NCI-H510A (cell line): ENCODE measurements around the gene OR4K14.
"Not testable (repeated sequence)": the region's sequence is repeated elsewhere in the genome, so short reads cannot be mapped to it uniquely, and the experiment has no call there.

ENCODE experiments used
- DNase-seq: peaks from one replicate; lab custom pipeline; 2025; lab: John Stamatoyannopoulos, UW

The OR4K14 gene

DNA sequence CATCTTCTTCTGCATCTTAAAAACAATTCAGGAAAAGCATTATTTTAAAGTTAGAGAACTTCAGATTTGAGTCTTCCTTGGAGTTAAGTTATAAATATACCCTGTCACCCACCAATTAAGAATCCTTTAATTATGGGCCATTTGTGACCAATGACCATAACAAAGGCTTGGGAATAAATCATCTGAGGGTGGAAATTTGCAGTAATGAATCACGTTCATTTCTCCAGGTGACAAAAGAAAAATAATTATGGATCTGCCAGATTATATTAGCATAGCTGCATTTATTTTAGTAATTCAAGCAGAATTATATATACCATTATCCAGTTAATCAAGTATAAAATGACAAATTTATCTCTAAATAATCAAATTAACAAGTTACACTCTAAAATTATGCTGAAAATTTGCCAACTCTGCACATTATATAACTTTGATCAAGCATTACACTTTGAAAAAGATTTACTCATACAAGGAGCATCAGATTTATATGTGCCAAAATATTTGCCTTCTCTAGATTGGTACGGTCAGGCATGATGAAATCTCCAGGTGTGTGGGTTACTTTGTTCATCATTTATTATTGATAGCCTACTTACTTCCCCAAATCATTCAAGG is at the start of gene OR4K14:
TSS of gene OR4K14 (minus strand) at position 51 of the 609 bp plus-strand sequence. CDS start 4,114 bp downstream, outside the sequence.
- DNase-seq = no peak

- no peak for DNase-seq
Measured at GRCh38 chr14:20059745-20060144, 40.6 kb upstream of the OR4K14 start, which contains the start of gene OR4L1. Gene OR4L1, plus strand, starts transcription at chr14:20060045. Its CDS starts 0 bp downstream, at chr14:20060045.

GRCh38 chr14:20048202-20048601 is 29.1 kb upstream of the OR4K14 start:
- no peak for DNase-seq

DNA sequence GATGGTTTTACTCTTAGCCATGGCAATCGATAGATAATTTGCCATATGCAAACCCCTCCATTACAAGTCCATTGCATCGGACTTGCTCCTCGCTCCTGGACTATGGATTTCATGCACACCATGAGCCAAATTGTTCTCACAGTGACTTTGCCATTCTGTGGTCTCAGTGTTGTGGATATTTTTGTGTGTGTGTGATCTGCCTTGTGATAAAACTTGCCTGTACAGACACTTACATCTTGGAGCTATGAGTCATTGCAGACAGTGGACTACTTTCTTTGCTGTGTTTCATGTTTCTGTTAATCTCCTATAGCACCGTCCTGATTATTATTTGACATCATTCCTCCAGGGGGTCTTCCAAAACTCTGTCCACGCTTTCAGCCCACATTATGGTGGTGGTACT is 25.1 kb upstream of the OR4K14 start:
- DNase-seq = no peak

- no peak for DNase-seq
Measured at GRCh38 chr14:20035938-20036337, 16.8 kb upstream of the OR4K14 start, which contains the start of gene OR4K13. Gene OR4K13, minus strand, starts transcription at chr14:20036038. Its CDS starts 1,280 bp downstream, at chr14:20034758.

- DNase-seq = no peak
Measured at GRCh38 chr14:20035449-20035848, 16.3 kb upstream of the OR4K14 start.

DNA sequence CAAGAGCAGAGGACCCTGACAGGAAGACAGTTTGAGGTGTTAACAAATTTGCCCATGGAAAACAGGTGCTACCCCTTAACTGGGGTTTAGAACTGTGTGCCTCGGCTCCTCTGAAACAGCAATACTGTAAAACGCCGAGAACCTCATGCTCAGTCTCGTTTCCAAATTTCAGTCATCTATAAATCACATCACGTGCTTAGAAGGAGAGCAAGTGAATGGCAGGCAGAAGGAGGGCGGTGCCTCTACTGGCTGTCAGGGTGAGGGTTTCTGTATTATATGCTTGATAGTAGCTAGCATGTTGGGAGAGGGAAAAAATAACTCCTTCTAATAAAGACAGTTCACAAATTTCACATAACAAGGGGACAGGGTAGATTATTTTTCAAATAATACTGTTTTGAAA is 12.0 kb upstream of the OR4K14 start:
- no peak for DNase-seq

DNA sequence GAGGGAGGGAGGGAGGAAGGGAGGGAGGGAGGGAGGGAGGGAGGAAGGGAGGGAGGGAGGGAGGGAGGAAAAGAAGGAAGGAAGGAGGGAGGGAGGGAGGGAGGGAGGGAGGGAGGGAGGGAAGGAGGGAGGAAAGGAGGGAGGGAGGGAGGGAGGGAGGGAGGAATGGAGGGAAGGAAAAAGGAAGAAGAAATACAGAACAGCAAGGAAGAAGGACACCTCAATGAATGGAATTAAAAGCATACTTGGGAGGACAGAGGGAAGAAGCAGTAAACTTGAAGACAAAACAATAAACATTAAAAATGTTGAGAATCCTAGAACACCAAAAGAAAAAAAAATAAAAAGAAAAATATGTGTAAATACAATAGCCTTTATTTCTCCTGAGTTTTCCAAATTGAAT is 11.0 kb downstream of the OR4K14 start:
- DNase-seq = no peak

DNA sequence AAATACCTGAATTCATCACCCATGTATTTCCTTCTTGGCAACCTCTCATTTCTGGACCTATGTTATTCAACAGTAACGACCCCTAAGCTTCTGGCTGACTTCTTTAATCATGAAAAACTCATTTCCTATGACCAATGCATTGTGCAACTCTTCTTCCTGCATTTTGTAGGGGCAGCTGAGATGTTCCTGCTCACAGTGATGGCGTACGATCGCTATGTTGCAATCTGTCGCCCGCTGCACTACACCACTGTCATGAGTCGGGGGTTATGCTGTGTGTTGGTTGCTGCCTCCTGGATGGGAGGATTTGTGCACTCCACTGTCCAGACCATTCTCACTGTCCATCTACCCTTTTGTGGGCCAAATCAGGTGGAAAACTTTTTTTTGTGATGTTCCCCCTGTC is 16.8 kb downstream of the OR4K14 start:
- DNase-seq = no peak

DNA sequence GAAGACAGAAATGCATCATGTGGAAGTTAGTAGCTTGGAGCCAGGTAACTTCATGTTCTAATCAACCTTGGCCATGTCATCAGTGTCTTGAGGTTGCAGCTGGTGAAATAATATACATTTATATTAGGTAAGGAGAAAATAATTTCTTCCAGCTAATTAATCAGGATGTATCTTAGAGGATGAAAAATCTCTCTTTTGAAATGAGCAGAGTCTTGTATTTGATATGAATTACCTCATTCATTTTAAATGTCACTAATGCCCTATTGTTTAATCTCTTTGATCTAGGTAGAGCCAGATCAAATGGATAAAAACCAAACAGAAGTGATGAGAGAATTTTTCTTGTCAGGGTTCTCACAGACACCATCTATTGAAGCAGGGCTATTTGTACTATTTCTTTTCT is 17.2 kb downstream of the OR4K14 start, which contains the start of gene OR4Q2:
TSS of gene OR4Q2 (plus strand) at position 301 of the 400 bp plus-strand sequence.
- no peak for DNase-seq

DNA sequence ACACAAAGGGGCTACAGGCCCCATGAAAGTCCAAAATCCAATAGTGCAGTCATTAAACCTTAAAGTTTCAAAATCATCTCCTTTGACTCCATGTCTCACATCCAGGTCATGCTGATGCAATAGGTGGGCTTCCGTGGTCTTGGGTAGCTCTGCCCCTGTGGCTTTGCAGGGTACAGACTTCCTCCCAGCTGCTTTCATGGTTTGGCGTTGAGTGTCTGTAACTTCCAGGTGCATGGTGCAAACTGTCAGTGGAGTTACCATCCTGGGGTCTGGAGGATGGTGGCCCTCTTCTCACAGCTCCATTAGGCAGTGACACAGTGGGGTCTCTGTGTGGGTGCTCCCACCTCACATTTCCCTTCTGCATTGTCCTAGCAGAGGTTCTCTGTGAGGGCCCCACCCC is 25.7 kb downstream of the OR4K14 start:
- DNase-seq = no peak

GRCh38 chr14:19975291-19975690 is 43.8 kb downstream of the OR4K14 start, which contains the start of gene OR4K15:
Gene OR4K15, plus strand, starts transcription at chr14:19975591. Its CDS starts 0 bp downstream, at chr14:19975591.
- DNase-seq = no peak

DNA sequence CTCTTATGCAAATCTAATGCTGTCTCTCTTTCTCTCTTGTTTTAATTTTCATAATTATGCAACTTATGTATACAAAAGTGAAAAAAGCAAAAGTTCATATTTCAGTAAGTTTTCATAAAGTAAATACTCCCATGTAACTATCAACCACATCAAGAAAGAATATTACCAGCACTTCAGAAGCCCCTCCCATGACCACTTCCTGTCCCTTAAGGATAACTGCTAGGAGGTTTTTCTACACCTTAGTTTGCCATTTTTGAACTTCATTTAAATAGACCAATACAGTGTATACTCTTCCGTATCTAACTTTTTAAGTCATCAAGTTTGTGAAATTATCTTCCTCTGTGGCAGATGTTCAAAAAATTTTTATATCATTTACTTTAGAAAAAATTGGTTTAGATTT is 44.3 kb downstream of the OR4K14 start:
- DNase-seq = no peak

GRCh38 chr14:19969735-19970134 is 49.4 kb downstream of the OR4K14 start:
- not testable (repeated sequence) for DNase-seq
